ENCODE data around the gene LRMDA. TPM values are rescaled to one million over a fixed set of nuclear protein-coding genes. Genes with fewer than 3 reads are reported as not detected.

The LRMDA gene
- total RNA-seq, 4 donors from 2014 or later = 1.4 to 23.1 (median 3.6) TPM

- Histone ChIP-seq H3K4me1 (no peaks in the 10 kb centered on the region), H3K36me3 (no peaks in the 10 kb centered on the region), H3K9me3 (no peaks in the 10 kb centered on the region), H3K27ac (no peak overlapping the region), H3K27me3 (no peaks in the 10 kb centered on the region), H3K4me3 (no peak overlapping the region)
- DNase-seq = no peak
- no peak for TF ChIP-seq CTCF (IDR thresholded peaks at IDR 0.05)
- TF ChIP-seq POLR2A (IDR thresholded peaks at IDR 0.05) = no peak
Measured at GRCh38 chr10:76546411-76546810, 1115.0 kb downstream of the LRMDA start.

DNA sequence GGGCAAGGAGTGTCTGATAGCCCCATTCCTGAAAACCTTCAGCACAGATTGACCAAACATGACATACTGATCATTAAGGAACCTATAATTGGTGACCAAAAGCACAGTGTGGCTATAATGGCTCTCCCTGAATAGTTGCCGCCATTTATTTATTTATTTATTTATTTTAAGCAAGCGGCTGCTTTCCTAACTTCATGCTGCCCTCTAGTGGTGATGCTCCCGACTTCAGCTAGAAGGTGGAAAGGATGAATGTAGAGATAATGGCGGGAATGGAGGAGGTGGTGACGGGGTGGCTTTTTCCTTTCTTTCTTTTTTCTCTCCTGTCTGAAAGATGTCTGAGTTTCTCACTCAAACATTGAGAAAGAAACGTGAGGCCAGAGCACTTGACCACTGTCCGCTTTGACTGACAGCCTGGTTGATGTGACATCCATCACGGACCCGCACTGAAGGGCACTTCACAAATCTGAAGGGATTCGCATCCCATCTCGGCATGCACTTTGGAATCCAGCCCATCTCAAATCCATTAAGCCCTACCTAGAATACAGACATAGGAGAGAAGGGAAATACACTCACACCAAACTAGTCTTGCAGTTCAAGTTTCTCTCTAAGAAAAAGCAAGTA is 1116.0 kb downstream of the LRMDA start:
- no peak overlapping the region for H3K4me3 ChIP-seq
- TF ChIP-seq CTCF (IDR thresholded peaks at IDR 0.05) = peak in 5 of 6 experiments; percentile 32 to 82 (median 66)
- TF ChIP-seq POLR2A (IDR thresholded peaks at IDR 0.05) = no peak
- peak; percentile 42 to 88 (median 55) for DNase-seq
- no peak overlapping the region for H3K27ac ChIP-seq
- no peaks in the 10 kb centered on the region for H3K4me1 ChIP-seq
- no peaks in the 10 kb centered on the region for H3K27me3 ChIP-seq
- H3K9me3 ChIP-seq = no peaks in the 10 kb centered on the region
- no peaks in the 10 kb centered on the region for H3K36me3 ChIP-seq

- H3K27me3 ChIP-seq = no peaks in the 10 kb centered on the region
- no peaks in the 10 kb centered on the region for H3K9me3 ChIP-seq
- TF ChIP-seq POLR2A (IDR thresholded peaks at IDR 0.05) (no peak), CTCF (IDR thresholded peaks at IDR 0.05) (no peak)
- no peaks in the 10 kb centered on the region for H3K4me1 ChIP-seq
- DNase-seq = no peak
- no peak overlapping the region for H3K4me3 ChIP-seq
- H3K27ac ChIP-seq = no peak overlapping the region
- H3K36me3 ChIP-seq = no peaks in the 10 kb centered on the region
Measured at GRCh38 chr10:76548716-76549115, 1117.3 kb downstream of the LRMDA start.

- TF ChIP-seq POLR2A (IDR thresholded peaks at IDR 0.05) (no peak), CTCF (IDR thresholded peaks at IDR 0.05) (no peak)
- no peaks in the 10 kb centered on the region for H3K9me3 ChIP-seq
- H3K27ac ChIP-seq = no peak overlapping the region
Measured at GRCh38 chr10:76549171-76549570, 1117.7 kb downstream of the LRMDA start.

DNA sequence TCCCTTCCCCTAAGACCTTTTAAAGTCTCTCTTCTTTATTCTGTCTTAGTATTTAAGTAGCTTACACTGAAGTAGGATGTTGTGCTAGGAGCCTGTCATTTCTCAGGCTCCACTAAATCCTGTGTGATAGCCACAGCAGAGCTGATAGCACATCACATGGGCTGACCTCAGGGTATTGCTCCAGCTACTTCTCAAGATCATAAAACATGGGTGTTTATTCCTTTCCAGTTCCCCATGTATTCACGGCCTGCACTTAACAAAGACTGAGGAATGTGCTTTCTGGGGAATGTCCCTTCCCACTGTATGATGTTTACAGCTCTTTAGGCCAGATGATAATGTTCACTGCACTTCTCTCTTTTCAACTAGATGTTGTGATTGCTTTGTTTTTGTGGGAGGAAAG is 1119.4 kb downstream of the LRMDA start:
- Histone ChIP-seq H3K36me3 (no peaks in the 10 kb centered on the region), H3K27ac (no peak overlapping the region), H3K27me3 (no peaks in the 10 kb centered on the region), H3K9me3 (no peaks in the 10 kb centered on the region), H3K4me3 (no peak overlapping the region), H3K4me1 (no peaks in the 10 kb centered on the region)
- DNase-seq = no peak
- no peak for TF ChIP-seq CTCF (IDR thresholded peaks at IDR 0.05)

More at GRCh38 chr10:76549171-76549570, 1117.7 kb downstream of the LRMDA start:
- Histone ChIP-seq H3K4me3 (no peak overlapping the region), H3K4me1 (no peaks in the 10 kb centered on the region), H3K36me3 (no peaks in the 10 kb centered on the region), H3K27me3 (no peaks in the 10 kb centered on the region)
- DNase-seq = no peak
